ENCODE measurements around the gene FGF14. TPM values are rescaled to one million over a fixed set of nuclear protein-coding genes. Genes with fewer than 3 reads are reported as not detected.

FGF14 gene
- total RNA-seq, 3 donors from 2014 or later (not counting 1 experiment from before 2014, with no cell fraction given): not detected

DNA sequence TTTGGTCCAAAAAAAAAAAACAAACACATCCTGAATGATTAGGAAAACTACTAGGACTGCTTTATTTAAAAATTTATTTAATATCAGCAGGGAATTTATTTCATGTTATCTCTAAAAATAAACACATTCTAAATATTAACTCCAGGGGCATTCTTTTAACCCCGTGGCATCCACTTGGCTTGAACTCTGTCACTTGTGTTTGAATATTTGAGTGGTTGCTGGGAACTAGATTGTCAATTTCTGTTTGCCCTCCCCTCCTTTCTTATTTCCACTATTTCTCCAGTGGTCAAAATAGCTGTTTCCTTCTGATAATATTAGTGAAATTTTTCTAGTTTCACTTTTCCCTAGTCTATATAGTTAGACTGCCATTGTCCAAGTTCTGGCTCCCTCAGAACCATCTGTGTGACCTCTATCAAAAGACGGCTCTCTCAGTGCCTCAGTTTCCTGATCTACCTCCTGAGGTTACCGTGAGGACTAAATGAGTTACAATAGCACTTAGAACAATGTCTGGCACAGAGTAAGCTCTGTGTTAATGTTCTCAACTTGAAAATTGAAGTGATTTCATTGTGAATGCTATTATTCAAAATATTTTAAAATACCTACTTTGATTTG lies 107.3 kb downstream of the FGF14 start:
- Mint-ChIP-seq H3K27ac (no peak overlapping the region), H3K4me3 (no peak overlapping the region), H3K9me3 (peaks cover 0 to 2% of the 10 kb centered on the region in 2 donors), H3K36me3 (no peaks in the 10 kb centered on the region), H3K27me3 (ENCODE audit: low read depth in 2 of 2) (no peaks in the 10 kb centered on the region), H3K4me1 (no peaks in the 10 kb centered on the region)
- ATAC-seq (no peak), DNase-seq (no peak)
- no peaks in the 10 kb centered on the region for H3K27me3 ChIP-seq (ENCODE audit: control insufficient read depth, insufficient read depth, low read length)
- H3K4me3 ChIP-seq (ENCODE audit: low read length): no peak overlapping the region
- no peaks in the 10 kb centered on the region for H3K9me3 ChIP-seq (ENCODE audit: control insufficient read depth, insufficient read depth, low read length)
- no peaks in the 10 kb centered on the region for H3K36me3 ChIP-seq (ENCODE audit: control insufficient read depth, insufficient read depth, low read length)
- intact Hi-C loops (cut with micrococcal nuclease): no loop called here
- TF ChIP-seq, protein P1, sequence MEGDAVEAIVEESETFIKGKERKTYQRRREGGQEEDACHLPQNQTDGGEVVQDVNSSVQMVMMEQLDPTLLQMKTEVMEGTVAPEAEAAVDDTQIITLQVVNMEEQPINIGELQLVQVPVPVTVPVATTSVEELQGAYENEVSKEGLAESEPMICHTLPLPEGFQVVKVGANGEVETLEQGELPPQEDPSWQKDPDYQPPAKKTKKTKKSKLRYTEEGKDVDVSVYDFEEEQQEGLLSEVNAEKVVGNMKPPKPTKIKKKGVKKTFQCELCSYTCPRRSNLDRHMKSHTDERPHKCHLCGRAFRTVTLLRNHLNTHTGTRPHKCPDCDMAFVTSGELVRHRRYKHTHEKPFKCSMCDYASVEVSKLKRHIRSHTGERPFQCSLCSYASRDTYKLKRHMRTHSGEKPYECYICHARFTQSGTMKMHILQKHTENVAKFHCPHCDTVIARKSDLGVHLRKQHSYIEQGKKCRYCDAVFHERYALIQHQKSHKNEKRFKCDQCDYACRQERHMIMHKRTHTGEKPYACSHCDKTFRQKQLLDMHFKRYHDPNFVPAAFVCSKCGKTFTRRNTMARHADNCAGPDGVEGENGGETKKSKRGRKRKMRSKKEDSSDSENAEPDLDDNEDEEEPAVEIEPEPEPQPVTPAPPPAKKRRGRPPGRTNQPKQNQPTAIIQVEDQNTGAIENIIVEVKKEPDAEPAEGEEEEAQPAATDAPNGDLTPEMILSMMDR (IDR thresholded peaks at IDR 0.05): no peak
- WGBS (ENCODE audit: insufficient coverage): 4% methylated on average over 2 of the region's 3 CpGs
- H3K4me1 ChIP-seq (ENCODE audit: control insufficient read depth, insufficient read depth, low read length): no peaks in the 10 kb centered on the region
- no peak overlapping the region for H3K27ac ChIP-seq (ENCODE audit: low read length)

DNA sequence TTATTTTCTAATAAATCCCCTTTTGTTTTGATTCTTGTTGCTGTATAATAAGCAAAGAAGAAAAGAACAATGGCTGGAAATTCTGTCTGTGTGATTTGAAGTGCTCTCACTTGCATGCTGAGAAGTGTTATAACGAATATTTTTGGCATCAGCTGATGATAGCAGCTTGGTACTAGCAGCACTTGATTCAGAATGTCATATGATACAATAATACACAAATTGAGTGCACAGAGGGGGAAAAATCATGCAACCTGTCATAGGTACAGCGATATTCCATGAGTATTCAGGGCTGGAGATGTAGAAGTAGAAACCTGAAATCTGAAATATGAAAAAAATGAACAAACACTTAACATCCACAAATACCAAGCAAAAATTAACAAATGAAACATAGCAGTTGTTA lies 108.1 kb downstream of the FGF14 start:
- no peaks in the 10 kb centered on the region for H3K27me3 ChIP-seq (ENCODE audit: control insufficient read depth, insufficient read depth, low read length)
- no peak for ATAC-seq
- Mint-ChIP-seq H3K27ac (no peak overlapping the region), H3K4me3 (no peak overlapping the region), H3K27me3 (ENCODE audit: low read depth in 2 of 2) (no peaks in the 10 kb centered on the region), H3K4me1 (no peaks in the 10 kb centered on the region), H3K9me3 (peaks cover 0 to 2% of the 10 kb centered on the region in 2 donors), H3K36me3 (no peaks in the 10 kb centered on the region)
- H3K27ac ChIP-seq (ENCODE audit: low read length): no peak overlapping the region
- H3K4me3 ChIP-seq (ENCODE audit: low read length): no peak overlapping the region
- no peaks in the 10 kb centered on the region for H3K36me3 ChIP-seq (ENCODE audit: control insufficient read depth, insufficient read depth, low read length)
- no peaks in the 10 kb centered on the region for H3K4me1 ChIP-seq (ENCODE audit: control insufficient read depth, insufficient read depth, low read length)
- 60% methylated on average over 1 of the region's 2 CpGs for WGBS (ENCODE audit: insufficient coverage)
- no peak for DNase-seq
- no peaks in the 10 kb centered on the region for H3K9me3 ChIP-seq (ENCODE audit: control insufficient read depth, insufficient read depth, low read length)
- intact Hi-C loops (cut with micrococcal nuclease): no loop called here
- TF ChIP-seq, protein P1 (IDR thresholded peaks at IDR 0.05): no peak

DNA sequence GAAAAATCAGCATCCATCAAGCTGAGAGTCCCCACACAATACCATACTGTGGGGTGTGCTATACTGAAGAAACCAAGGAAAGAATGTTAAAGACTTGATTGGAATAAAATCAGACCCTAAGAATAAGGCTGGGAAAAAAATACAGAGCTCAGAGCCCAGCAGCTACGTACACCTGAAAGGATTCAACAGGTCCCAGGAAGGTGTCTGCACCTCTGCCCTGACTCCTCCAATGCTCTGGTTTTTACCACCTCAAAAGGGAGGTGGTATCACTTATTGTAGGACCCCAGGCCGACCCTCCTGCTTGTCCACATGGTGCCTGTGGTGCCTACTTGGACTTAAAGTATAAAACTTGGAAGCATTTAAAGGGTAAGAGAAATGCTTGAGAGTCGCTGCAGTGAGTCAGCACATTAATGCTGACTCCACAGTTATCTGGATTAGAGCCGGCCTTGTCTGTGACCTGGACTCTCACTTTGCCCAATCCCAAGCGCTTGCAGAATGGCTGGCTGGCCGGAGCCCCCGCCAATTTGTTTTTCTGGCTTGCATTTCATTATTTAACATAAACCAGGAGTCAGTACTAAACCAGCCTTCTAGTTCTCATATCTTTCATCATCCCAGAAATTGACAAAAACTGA lies 110.1 kb downstream of the FGF14 start:
- ATAC-seq (no peak), DNase-seq (no peak)
- TF ChIP-seq, protein P1 (IDR thresholded peaks at IDR 0.05): no peak
- Mint-ChIP-seq H3K4me3 (no peak overlapping the region), H3K27ac (no peak overlapping the region), H3K9me3 (peaks cover 0 to 2% of the 10 kb centered on the region in 2 donors), H3K27me3 (ENCODE audit: low read depth in 2 of 2) (no peaks in the 10 kb centered on the region), H3K36me3 (no peaks in the 10 kb centered on the region), H3K4me1 (no peaks in the 10 kb centered on the region)
- WGBS (ENCODE audit: insufficient coverage): 79% methylated on average over 7 of the region's 7 CpGs
- Histone ChIP-seq H3K4me3 (ENCODE audit: low read length) (no peak overlapping the region), H3K27me3 (ENCODE audit: control insufficient read depth, insufficient read depth, low read length) (no peaks in the 10 kb centered on the region), H3K36me3 (ENCODE audit: control insufficient read depth, insufficient read depth, low read length) (no peaks in the 10 kb centered on the region), H3K4me1 (ENCODE audit: control insufficient read depth, insufficient read depth, low read length) (no peaks in the 10 kb centered on the region), H3K9me3 (ENCODE audit: control insufficient read depth, insufficient read depth, low read length) (no peaks in the 10 kb centered on the region), H3K27ac (ENCODE audit: low read length) (no peak overlapping the region)
- intact Hi-C loops (cut with micrococcal nuclease): no loop called here

DNA sequence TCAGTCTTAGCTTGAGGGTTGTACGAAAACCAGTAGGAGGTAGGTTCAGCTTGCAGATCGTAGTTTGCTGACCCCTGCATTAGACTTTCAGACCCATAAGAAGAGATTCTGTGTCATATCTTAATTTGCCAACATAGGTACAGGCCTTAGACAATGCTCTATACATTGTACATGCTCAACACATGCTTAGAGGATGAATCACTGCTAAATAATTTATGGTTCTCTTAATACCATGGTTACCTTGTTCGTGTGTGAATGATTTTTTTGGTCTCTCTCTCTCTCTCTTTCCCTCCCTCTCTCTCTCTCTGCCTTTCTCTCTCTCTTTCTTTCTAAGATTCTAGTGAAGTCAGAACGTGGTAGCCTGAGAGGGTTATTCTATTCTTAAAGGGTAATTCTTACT lies 112.2 kb downstream of the FGF14 start:
- H3K4me3 Mint-ChIP-seq: no peak overlapping the region
- TF ChIP-seq, protein P1 (IDR thresholded peaks at IDR 0.05): no peak
- no peaks in the 10 kb centered on the region for H3K36me3 Mint-ChIP-seq

More for the DNA sequence above, 112.2 kb downstream of the FGF14 start:
- no peak for ATAC-seq
- Histone ChIP-seq H3K27ac (ENCODE audit: low read length) (no peak overlapping the region), H3K4me3 (ENCODE audit: low read length) (no peak overlapping the region), H3K27me3 (ENCODE audit: control insufficient read depth, insufficient read depth, low read length) (no peaks in the 10 kb centered on the region), H3K9me3 (ENCODE audit: control insufficient read depth, insufficient read depth, low read length) (no peaks in the 10 kb centered on the region), H3K36me3 (ENCODE audit: control insufficient read depth, insufficient read depth, low read length) (no peaks in the 10 kb centered on the region), H3K4me1 (ENCODE audit: control insufficient read depth, insufficient read depth, low read length) (no peaks in the 10 kb centered on the region)
- Mint-ChIP-seq H3K9me3 (peaks cover 0 to 5% of the 10 kb centered on the region in 2 donors), H3K27me3 (ENCODE audit: low read depth in 2 of 2) (no peaks in the 10 kb centered on the region), H3K4me1 (no peaks in the 10 kb centered on the region), H3K27ac (no peak overlapping the region)
- intact Hi-C loops (cut with micrococcal nuclease): no loop called here
- no peak for DNase-seq
- WGBS (ENCODE audit: insufficient coverage): 94% methylated on average over 3 of the region's 4 CpGs

Measured in natural killer cell (primary cell).